Raji (cell line): ENCODE results near the gene POM121L2.

ENCODE experiments used
- POLR2A ChIP-seq: IDR thresholded peaks from 2 replicates; pipeline ENCODE4 v1.6.1; 2011; ENCODE audit warnings: low read depth, low read length, control low read depth; ENCODE audit not compliant: insufficient read depth

The POM121L2 gene

GRCh38 chr6:27281105-27281539, 31.0 kb downstream of the POM121L2 start:
- no peak for TF ChIP-seq POLR2A

GRCh38 chr6:27280540-27281000, 31.5 kb downstream of the POM121L2 start:
- no peak for TF ChIP-seq POLR2A

- no peak for TF ChIP-seq POLR2A
These were observed 32.0 kb downstream of the POM121L2 start for GRCh38 chr6:27280064-27280539.

- no peak for TF ChIP-seq POLR2A
These were observed 32.5 kb downstream of the POM121L2 start for GRCh38 chr6:27279513-27280063.

GRCh38 chr6:27275025-27275956, 36.8 kb downstream of the POM121L2 start:
- no peak for TF ChIP-seq POLR2A

- no peak for TF ChIP-seq POLR2A
These were observed 38.3 kb downstream of the POM121L2 start for GRCh38 chr6:27273783-27274182.

- TF ChIP-seq POLR2A, result no peak
These were observed 43.3 kb downstream of the POM121L2 start for GRCh38 chr6:27268803-27269202.

GRCh38 chr6:27267857-27268434, 44.1 kb downstream of the POM121L2 start:
- no peak for TF ChIP-seq POLR2A

- no peak for TF ChIP-seq POLR2A
These were observed 48.2 kb downstream of the POM121L2 start for GRCh38 chr6:27263886-27264285.

GRCh38 chr6:27260836-27261375, 51.2 kb downstream of the POM121L2 start:
- no peak for TF ChIP-seq POLR2A

- TF ChIP-seq POLR2A, result no peak
These were observed 51.7 kb downstream of the POM121L2 start for GRCh38 chr6:27260369-27260768.
